ENCODE measurements around the gene PSMD2.

DNA sequence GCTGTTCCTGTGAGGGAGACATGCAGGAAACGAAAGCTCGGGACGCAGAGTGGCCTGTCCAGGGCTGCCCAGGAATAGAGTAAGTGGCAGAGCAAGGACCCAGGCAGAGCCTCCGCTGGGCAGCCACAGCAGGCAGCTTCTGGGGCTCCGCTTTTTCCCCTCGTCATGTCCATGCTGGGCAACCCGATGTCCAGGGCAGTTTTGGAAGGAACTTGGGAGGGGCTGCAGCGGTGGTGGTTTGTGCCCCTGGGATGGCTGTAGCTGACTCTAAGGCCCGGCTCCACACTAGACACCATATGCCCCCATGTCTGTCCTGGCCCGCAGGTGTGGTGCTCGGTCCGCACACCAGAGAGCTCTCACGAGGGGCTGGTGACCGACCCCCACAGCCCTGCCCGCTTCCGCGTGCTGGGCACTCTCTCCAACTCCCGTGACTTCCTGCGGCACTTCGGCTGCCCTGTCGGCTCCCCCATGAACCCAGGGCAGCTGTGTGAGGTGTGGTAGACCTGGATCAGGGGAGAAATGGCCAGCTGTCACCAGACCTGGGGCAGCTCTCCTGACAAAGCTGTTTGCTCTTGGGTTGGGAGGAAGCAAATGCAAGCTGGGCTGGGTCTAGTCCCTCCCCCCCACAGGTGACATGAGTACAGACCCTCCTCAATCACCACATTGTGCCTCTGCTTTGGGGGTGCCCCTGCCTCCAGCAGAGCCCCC, 7.1 kb upstream of the PSMD2 start:
- no peak for TF ChIP-seq HNF4A (conservative IDR thresholded peaks at IDR 0.05)
- TF ChIP-seq, protein P1, sequence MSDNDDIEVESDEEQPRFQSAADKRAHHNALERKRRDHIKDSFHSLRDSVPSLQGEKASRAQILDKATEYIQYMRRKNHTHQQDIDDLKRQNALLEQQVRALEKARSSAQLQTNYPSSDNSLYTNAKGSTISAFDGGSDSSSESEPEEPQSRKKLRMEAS (IDR thresholded peaks at IDR 0.05) = no peak
- no peak for TF ChIP-seq HNF4G (IDR thresholded peaks at IDR 0.05)
- TF ChIP-seq, protein P2, sequence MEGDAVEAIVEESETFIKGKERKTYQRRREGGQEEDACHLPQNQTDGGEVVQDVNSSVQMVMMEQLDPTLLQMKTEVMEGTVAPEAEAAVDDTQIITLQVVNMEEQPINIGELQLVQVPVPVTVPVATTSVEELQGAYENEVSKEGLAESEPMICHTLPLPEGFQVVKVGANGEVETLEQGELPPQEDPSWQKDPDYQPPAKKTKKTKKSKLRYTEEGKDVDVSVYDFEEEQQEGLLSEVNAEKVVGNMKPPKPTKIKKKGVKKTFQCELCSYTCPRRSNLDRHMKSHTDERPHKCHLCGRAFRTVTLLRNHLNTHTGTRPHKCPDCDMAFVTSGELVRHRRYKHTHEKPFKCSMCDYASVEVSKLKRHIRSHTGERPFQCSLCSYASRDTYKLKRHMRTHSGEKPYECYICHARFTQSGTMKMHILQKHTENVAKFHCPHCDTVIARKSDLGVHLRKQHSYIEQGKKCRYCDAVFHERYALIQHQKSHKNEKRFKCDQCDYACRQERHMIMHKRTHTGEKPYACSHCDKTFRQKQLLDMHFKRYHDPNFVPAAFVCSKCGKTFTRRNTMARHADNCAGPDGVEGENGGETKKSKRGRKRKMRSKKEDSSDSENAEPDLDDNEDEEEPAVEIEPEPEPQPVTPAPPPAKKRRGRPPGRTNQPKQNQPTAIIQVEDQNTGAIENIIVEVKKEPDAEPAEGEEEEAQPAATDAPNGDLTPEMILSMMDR (IDR thresholded peaks at IDR 0.05; ENCODE audit: low read depth, low read length, missing input control) = no peak
